ENCODE measurements around the gene TMEM204. TPM values are rescaled to one million over a fixed set of nuclear protein-coding genes. Genes with fewer than 3 reads are reported as not detected.

Gene TMEM204
- polyA plus RNA-seq, 1 donor from 2014 or later = not detected

DNA sequence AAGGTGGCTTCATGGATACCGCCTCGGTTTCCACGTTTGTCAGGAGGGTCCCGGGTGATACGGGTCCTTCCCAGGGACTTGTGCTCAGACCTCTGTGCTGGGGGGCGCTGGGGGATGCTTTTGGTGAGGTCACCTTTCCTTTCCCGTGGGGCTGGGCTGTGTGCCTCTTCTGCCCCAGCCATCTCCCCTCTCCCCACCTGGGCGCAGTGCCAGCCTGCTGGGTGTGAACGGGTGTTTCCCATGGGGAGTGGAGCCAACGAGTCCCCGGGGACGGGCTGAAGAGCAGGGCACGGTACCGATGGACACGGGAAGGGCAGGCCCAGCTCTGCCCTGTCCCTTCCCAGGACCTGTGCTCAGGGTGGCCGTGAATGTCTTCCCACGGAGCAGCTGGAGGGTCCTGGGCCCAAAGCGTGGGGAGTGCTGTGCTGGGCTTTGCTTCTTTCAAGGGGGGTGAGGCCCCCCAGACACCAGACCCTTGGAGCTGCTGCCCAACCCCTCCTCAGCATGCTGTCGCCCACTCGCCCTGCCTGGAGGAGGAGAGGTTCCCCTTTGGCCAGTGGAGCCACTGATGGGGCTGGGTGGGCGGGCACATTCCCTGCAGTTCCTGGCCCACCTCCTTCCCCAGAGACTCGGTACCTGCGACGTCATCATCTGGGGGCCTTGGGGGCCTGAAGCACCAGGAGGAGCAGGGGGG, 24.8 kb upstream of the TMEM204 start:
- Histone ChIP-seq H2AFZ (ENCODE audit: low read depth, low read length) (no peak overlapping the region), H3K4me3 (ENCODE audit: low read length) (no peak overlapping the region), H3K4me2 (ENCODE audit: low read length) (no peak overlapping the region), H3K27ac (ENCODE audit: low read length) (no peak overlapping the region), H3K36me3 (ENCODE audit: insufficient read depth, low read length) (no peaks in the 10 kb centered on the region), H3K9me2 (ENCODE audit: insufficient read depth, low read length) (no peaks in the 10 kb centered on the region), H3F3A (ENCODE audit: insufficient read depth, low read length, poor library complexity, severe bottlenecking) (no peaks in the 10 kb centered on the region), H3K9me3 (ENCODE audit: low read length) (no peaks in the 10 kb centered on the region), H3K79me2 (replicated peaks; ENCODE audit: insufficient read depth, low read length) (no peaks in the 10 kb centered on the region), H4K20me1 (ENCODE audit: insufficient read depth) (no peaks in the 10 kb centered on the region), H3K27me3 (ENCODE audit: insufficient read depth, low read depth, low read length) (no peaks in the 10 kb centered on the region), H3K9ac (ENCODE audit: low read length) (no peak overlapping the region)
- TF ChIP-seq TAF1 (IDR thresholded peaks at IDR 0.05; ENCODE audit: low read depth) (no peak), EP300 (conservative IDR thresholded peaks at IDR 0.05; ENCODE audit: poor library complexity, severe bottlenecking) (no peak), MXI1 (conservative IDR thresholded peaks at IDR 0.05; ENCODE audit: poor library complexity, severe bottlenecking) (no peak)

DNA sequence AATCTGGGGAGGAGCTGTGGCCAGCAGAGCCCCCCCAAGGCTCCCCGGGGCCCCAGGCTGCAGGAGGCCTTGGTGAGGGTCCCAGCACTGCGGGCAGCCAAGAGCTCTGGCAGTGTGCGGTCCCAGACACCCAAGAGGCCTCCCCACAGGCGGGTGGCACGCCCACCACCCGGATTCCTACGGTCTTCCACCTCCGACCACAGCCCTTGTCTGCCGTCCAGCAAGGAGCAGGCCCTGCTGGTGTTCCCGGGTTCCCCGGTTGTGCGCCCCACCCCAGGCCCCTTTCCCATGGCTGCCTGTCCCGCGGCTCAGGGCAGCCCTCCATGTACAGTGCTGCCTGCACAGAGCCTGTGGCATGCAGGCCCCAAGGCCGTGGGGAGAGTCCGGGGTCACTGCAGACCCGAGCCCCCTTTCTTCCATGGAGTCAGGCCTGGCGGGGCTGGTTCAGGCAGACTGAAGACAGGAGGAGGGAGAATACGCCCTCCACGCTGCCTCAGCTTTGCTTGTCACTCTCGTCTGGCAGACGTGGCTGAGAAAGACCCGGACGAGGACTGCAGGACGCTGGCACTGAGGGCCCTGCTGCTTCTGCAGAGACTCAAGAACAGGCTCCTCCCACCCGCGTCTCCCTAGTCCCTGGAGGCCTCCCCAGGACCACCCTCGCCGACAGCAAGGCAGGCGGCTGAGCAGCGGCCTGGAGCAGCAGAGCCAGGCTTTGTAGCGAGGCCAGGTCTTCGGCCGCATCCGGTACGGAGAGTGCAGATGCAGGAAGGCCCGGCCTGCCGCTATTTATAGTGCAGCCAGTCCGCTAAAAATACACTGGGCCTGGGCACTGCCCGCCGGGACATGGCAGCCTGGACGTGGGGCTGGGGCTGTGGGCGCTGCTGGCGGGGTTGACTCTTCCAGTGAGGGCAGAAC, 23.9 kb upstream of the TMEM204 start:
- no peaks in the 10 kb centered on the region for H3K79me2 ChIP-seq (replicated peaks; ENCODE audit: insufficient read depth, low read length)
- no peaks in the 10 kb centered on the region for H3F3A ChIP-seq (ENCODE audit: insufficient read depth, low read length, poor library complexity, severe bottlenecking)
- H2AFZ ChIP-seq (ENCODE audit: low read depth, low read length) = no peak overlapping the region
- no peaks in the 10 kb centered on the region for H4K20me1 ChIP-seq (ENCODE audit: insufficient read depth)
- no peaks in the 10 kb centered on the region for H3K9me3 ChIP-seq (ENCODE audit: low read length)
- H3K4me3 ChIP-seq (ENCODE audit: low read length) = no peak overlapping the region
- TF ChIP-seq TAF1 (IDR thresholded peaks at IDR 0.05; ENCODE audit: low read depth) (no peak), RAD21 (conservative IDR thresholded peaks at IDR 0.05) (no peak)
- H3K9me2 ChIP-seq (ENCODE audit: insufficient read depth, low read length) = no peaks in the 10 kb centered on the region
- H3K4me2 ChIP-seq (ENCODE audit: low read length) = no peak overlapping the region
- H3K36me3 ChIP-seq (ENCODE audit: insufficient read depth, low read length) = no peaks in the 10 kb centered on the region
- H3K27ac ChIP-seq (ENCODE audit: low read length) = no peak overlapping the region
- no peak overlapping the region for H3K9ac ChIP-seq (ENCODE audit: low read length)
- H3K27me3 ChIP-seq (ENCODE audit: insufficient read depth, low read depth, low read length) = no peaks in the 10 kb centered on the region

DNA sequence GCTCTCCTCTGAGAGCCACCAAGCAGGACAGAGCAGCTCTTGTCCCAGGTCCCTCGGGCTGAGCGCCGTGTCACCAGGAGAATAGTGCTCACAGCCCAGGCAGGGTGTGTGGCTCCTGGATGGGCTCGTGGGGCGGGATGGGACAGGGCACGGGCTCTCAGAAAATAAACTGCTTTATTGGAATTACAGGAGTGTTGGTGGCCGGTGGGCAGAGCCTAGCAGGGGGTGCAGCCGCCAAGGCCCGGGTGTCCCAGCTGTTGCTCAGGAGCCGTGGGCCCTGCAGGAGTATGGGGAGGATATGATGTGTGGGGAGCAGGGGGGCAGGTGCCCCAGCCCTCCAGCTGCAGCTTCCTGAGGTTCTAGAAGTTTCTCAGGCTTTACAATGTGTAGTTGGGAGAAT, 23.2 kb upstream of the TMEM204 start:
- no peaks in the 10 kb centered on the region for H3K36me3 ChIP-seq (ENCODE audit: insufficient read depth, low read length)
- H3K79me2 ChIP-seq (replicated peaks; ENCODE audit: insufficient read depth, low read length) = no peaks in the 10 kb centered on the region
- H3K4me3 ChIP-seq (ENCODE audit: low read length) = no peak overlapping the region
- no peak overlapping the region for H3K9ac ChIP-seq (ENCODE audit: low read length)
- no peaks in the 10 kb centered on the region for H3K27me3 ChIP-seq (ENCODE audit: insufficient read depth, low read depth, low read length)
- H3K9me3 ChIP-seq (ENCODE audit: low read length) = no peaks in the 10 kb centered on the region
- H2AFZ ChIP-seq (ENCODE audit: low read depth, low read length) = no peak overlapping the region
- H3K27ac ChIP-seq (ENCODE audit: low read length) = no peak overlapping the region
- TF ChIP-seq, protein P1, sequence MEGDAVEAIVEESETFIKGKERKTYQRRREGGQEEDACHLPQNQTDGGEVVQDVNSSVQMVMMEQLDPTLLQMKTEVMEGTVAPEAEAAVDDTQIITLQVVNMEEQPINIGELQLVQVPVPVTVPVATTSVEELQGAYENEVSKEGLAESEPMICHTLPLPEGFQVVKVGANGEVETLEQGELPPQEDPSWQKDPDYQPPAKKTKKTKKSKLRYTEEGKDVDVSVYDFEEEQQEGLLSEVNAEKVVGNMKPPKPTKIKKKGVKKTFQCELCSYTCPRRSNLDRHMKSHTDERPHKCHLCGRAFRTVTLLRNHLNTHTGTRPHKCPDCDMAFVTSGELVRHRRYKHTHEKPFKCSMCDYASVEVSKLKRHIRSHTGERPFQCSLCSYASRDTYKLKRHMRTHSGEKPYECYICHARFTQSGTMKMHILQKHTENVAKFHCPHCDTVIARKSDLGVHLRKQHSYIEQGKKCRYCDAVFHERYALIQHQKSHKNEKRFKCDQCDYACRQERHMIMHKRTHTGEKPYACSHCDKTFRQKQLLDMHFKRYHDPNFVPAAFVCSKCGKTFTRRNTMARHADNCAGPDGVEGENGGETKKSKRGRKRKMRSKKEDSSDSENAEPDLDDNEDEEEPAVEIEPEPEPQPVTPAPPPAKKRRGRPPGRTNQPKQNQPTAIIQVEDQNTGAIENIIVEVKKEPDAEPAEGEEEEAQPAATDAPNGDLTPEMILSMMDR (IDR thresholded peaks at IDR 0.05; ENCODE audit: poor library complexity, severe bottlenecking) = no peak
- TF ChIP-seq MXI1 (conservative IDR thresholded peaks at IDR 0.05; ENCODE audit: poor library complexity, severe bottlenecking) (no peak), EP300 (conservative IDR thresholded peaks at IDR 0.05; ENCODE audit: poor library complexity, severe bottlenecking) (no peak), EZH2 (IDR thresholded peaks at IDR 0.05; ENCODE audit: borderline replicate concordance, insufficient read depth, low read length, poor library complexity, severe bottlenecking) (no peak), TAF1 (IDR thresholded peaks at IDR 0.05; ENCODE audit: low read depth) (no peak), RAD21 (conservative IDR thresholded peaks at IDR 0.05) (no peak), POLR2AphosphoS5 (IDR thresholded peaks at IDR 0.05) (no peak), SMC3 (conservative IDR thresholded peaks at IDR 0.05; ENCODE audit: poor library complexity) (no peak)
- TF ChIP-seq, protein P2, sequence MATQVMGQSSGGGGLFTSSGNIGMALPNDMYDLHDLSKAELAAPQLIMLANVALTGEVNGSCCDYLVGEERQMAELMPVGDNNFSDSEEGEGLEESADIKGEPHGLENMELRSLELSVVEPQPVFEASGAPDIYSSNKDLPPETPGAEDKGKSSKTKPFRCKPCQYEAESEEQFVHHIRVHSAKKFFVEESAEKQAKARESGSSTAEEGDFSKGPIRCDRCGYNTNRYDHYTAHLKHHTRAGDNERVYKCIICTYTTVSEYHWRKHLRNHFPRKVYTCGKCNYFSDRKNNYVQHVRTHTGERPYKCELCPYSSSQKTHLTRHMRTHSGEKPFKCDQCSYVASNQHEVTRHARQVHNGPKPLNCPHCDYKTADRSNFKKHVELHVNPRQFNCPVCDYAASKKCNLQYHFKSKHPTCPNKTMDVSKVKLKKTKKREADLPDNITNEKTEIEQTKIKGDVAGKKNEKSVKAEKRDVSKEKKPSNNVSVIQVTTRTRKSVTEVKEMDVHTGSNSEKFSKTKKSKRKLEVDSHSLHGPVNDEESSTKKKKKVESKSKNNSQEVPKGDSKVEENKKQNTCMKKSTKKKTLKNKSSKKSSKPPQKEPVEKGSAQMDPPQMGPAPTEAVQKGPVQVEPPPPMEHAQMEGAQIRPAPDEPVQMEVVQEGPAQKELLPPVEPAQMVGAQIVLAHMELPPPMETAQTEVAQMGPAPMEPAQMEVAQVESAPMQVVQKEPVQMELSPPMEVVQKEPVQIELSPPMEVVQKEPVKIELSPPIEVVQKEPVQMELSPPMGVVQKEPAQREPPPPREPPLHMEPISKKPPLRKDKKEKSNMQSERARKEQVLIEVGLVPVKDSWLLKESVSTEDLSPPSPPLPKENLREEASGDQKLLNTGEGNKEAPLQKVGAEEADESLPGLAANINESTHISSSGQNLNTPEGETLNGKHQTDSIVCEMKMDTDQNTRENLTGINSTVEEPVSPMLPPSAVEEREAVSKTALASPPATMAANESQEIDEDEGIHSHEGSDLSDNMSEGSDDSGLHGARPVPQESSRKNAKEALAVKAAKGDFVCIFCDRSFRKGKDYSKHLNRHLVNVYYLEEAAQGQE (IDR thresholded peaks at IDR 0.05; ENCODE audit: borderline replicate concordance) = no peak
- no peaks in the 10 kb centered on the region for H3K9me2 ChIP-seq (ENCODE audit: insufficient read depth, low read length)
- H3K4me2 ChIP-seq (ENCODE audit: low read length) = no peak overlapping the region
- no peaks in the 10 kb centered on the region for H3F3A ChIP-seq (ENCODE audit: insufficient read depth, low read length, poor library complexity, severe bottlenecking)
- no peaks in the 10 kb centered on the region for H4K20me1 ChIP-seq (ENCODE audit: insufficient read depth)

All from neural cell (in vitro differentiated cells).